Hindlimb muscle (tissue), 1 donor: Measurements from ENCODE around the gene WFDC2. TPM values are rescaled to one million over a fixed set of nuclear protein-coding genes. Genes with fewer than 3 reads are reported as not detected.

Source experiments
- DNase-seq: peaks from one replicate; pipeline ENCODE4 v3.0.0-alpha.2; 2013
- polyA plus RNA-seq: library from polyadenylated mRNA; unstranded; fragments of 120-200 nt; gene quantifications from one replicate; pipeline ENCODE4 v1.2.1, GENCODE V29; 2013; ENCODE audit not compliant: insufficient read length

WFDC2 gene
- polyA plus RNA-seq, 1 donor: not detected

- DNase-seq: no peak
Measured at GRCh38 chr20:45501600-45501999, 32.0 kb downstream of the WFDC2 start.

- no peak for DNase-seq
Measured at GRCh38 chr20:45502561-45502960, 33.0 kb downstream of the WFDC2 start.

GRCh38 chr20:45503403-45503802 lies 33.9 kb downstream of the WFDC2 start:
- no peak for DNase-seq

GRCh38 chr20:45506398-45506797 lies 36.8 kb downstream of the WFDC2 start:
- no peak for DNase-seq

- DNase-seq: no peak
Measured at GRCh38 chr20:45507011-45507820, 37.7 kb downstream of the WFDC2 start.

GRCh38 chr20:45508068-45508886 lies 38.7 kb downstream of the WFDC2 start:
- no peak for DNase-seq

GRCh38 chr20:45509091-45509490 lies 39.5 kb downstream of the WFDC2 start:
- no peak for DNase-seq

- DNase-seq: no peak
Measured at GRCh38 chr20:45510242-45510862, 40.8 kb downstream of the WFDC2 start.

GRCh38 chr20:45515147-45515913 lies 45.8 kb downstream of the WFDC2 start, which contains the start of gene SPINT3:
Gene SPINT3, minus strand, starts transcription at chr20:45515622. Its CDS starts 14 bp downstream, at chr20:45515608.
- DNase-seq: no peak

GRCh38 chr20:45518282-45518681 lies 48.7 kb downstream of the WFDC2 start:
- DNase-seq: no peak

GRCh38 chr20:45523821-45524220 lies 54.3 kb downstream of the WFDC2 start:
- no peak for DNase-seq

GRCh38 chr20:45527294-45527693 lies 57.7 kb downstream of the WFDC2 start:
- no peak for DNase-seq

Other genes with a start within 250 kb of the WFDC2 start
- not detected for gene SEMG2, start 248.4 kb upstream of the WFDC2 start, polyA plus RNA-seq
- not detected for gene SLPI, start 215.2 kb upstream of the WFDC2 start, polyA plus RNA-seq
- not detected for gene RBPJL, start 162.9 kb upstream of the WFDC2 start, polyA plus RNA-seq
- gene MATN4, start 161.5 kb upstream of the WFDC2 start, polyA plus RNA-seq: 0.45 TPM
- 7.2 TPM for gene SDC4, start 121.3 kb upstream of the WFDC2 start, polyA plus RNA-seq
- 18.7 TPM for gene SYS1, start 106.6 kb upstream of the WFDC2 start, polyA plus RNA-seq
- 0.89 TPM for gene TP53TG5, start 91.4 kb upstream of the WFDC2 start, polyA plus RNA-seq
- 25.0 TPM for gene DBNDD2, start 61.5 kb upstream of the WFDC2 start, polyA plus RNA-seq
- gene PIGT, start 53.6 kb upstream of the WFDC2 start, polyA plus RNA-seq: 83.3 TPM
- gene SPINT3, start 45.9 kb downstream of the WFDC2 start, polyA plus RNA-seq: not detected
- gene WFDC6, start 69.7 kb downstream of the WFDC2 start, polyA plus RNA-seq: not detected
- 0.12 TPM for gene EPPIN, start 77.6 kb downstream of the WFDC2 start, polyA plus RNA-seq
- not detected for gene WFDC8, start 109.5 kb downstream of the WFDC2 start, polyA plus RNA-seq
- gene WFDC10A, start 160.0 kb downstream of the WFDC2 start, polyA plus RNA-seq: not detected
- not detected for gene WFDC9, start 161.5 kb downstream of the WFDC2 start, polyA plus RNA-seq
- not detected for gene WFDC11, start 200.5 kb downstream of the WFDC2 start, polyA plus RNA-seq
- not detected for gene WFDC13, start 232.3 kb downstream of the WFDC2 start, polyA plus RNA-seq
- gene WFDC10B, start 235.3 kb downstream of the WFDC2 start, polyA plus RNA-seq: not detected